Esophagus (tissue), 2 donors: Measurements from ENCODE around the gene GUCY2C. TPM values are rescaled to one million over a fixed set of nuclear protein-coding genes. Genes with fewer than 3 reads are reported as not detected.

ENCODE experiments used
- H3K27ac ChIP-seq, 2 donors: one replicate each; pipeline ENCODE4 v1.5.1; 2013; ENCODE audit warnings: low read depth in 2 of 2, mild to moderate bottlenecking in 2 of 2, inconsistent platforms in 1 of 2, low read length in 1 of 2, moderate library complexity in 1 of 2
- H3K27me3 ChIP-seq, 2 donors: one replicate each; pipeline ENCODE4 v1.6.1; 2013; ENCODE audit warnings: low read length in 2 of 2, control low read depth in 1 of 2, mild to moderate bottlenecking in 1 of 2; ENCODE audit not compliant: insufficient read depth in 2 of 2, control insufficient read depth in 1 of 2
- H3K36me3 ChIP-seq, 2 donors: one replicate each; pipeline ENCODE4 v1.6.1; 2013; ENCODE audit warnings: low read length in 1 of 2; ENCODE audit not compliant: control insufficient read depth in 2 of 2, insufficient read depth in 2 of 2
- H3K4me1 ChIP-seq, 2 donors: one replicate each; pipeline ENCODE4 v1.6.1; 2013; ENCODE audit warnings: low read length in 1 of 2; ENCODE audit not compliant: control insufficient read depth in 2 of 2, insufficient read depth in 2 of 2
- H3K4me3 ChIP-seq, 2 donors: one replicate each; pipeline ENCODE4 v1.5.1; 2013; ENCODE audit warnings: low read length in 2 of 2, mild to moderate bottlenecking in 2 of 2, low read depth in 1 of 2, moderate library complexity in 1 of 2
- H3K9me3 ChIP-seq, 2 donors: one replicate each; pipeline ENCODE4 v1.6.1; 2013; ENCODE audit warnings: mild to moderate bottlenecking in 2 of 2, low read depth in 1 of 2, low read length in 1 of 2, moderate library complexity in 1 of 2; ENCODE audit not compliant: control insufficient read depth in 2 of 2, insufficient read depth in 1 of 2
- WGBS, 2 donors: extraction: QIAGEN DNeasy Blood & Tissue Kit; methylation state at CpG; one replicate each; pipeline ENCODE4 v1.1.7; 2013; 5-methylcytosine and 5-hydroxymethylcytosine counted together
- polyA plus RNA-seq, 2 donors: library from polyadenylated mRNA; stranded (reverse); fragments of 200-250 nt; gene quantifications; one replicate each; pipeline ENCODE4 v1.2.3, GENCODE V29; 2013
- donor health status: healthy with polysubstance abuse.
- donor health status: Bipolar disorder and iron deficiency.

GUCY2C gene
- polyA plus RNA-seq, 2 donors, result 0.05 to 0.39 TPM

- H3K27me3 ChIP-seq, result no peaks in the 10 kb centered on the region
- H3K9me3 ChIP-seq, result no peaks in the 10 kb centered on the region
- H3K27ac ChIP-seq, result peak overlapping the region in 1 of 2 donors; percentile 29
- 66 to 71% methylated on average over 7 of the region's 7 CpGs for WGBS, 2 donors
- no peaks in the 10 kb centered on the region for H3K4me1 ChIP-seq
- no peaks in the 10 kb centered on the region for H3K36me3 ChIP-seq
- H3K4me3 ChIP-seq, result no peak overlapping the region
Measured at GRCh38 chr12:14664434-14665023, 31.9 kb downstream of the GUCY2C start.

DNA sequence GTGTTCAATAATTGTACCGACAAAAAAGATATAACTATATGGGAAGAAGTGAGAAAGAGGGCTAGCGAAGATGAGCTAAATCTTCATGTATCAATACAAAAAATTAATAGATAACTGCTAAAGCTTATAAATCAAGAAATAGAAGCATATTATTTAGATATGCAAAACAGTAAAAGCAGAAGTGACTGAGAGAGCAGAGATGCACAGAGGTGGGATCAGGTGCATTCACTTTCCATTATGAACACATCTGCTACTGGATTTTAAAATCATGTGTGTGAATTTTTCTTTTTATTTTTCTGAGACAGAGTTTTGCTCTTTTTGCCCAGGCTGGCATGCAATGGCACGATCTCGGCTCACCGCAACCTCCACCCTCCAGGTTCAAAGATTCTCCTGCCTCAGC is 33.4 kb downstream of the GUCY2C start:
- no peak overlapping the region for H3K27ac ChIP-seq
- H3K4me3 ChIP-seq, result no peak overlapping the region
- H3K36me3 ChIP-seq, result no peaks in the 10 kb centered on the region
- 96 to 97% methylated on average over 5 of the region's 5 CpGs for WGBS, 2 donors
- H3K9me3 ChIP-seq, result no peaks in the 10 kb centered on the region
- H3K27me3 ChIP-seq, result no peaks in the 10 kb centered on the region
- H3K4me1 ChIP-seq, result no peaks in the 10 kb centered on the region

- 89 to 90% methylated on average over 9 of the region's 9 CpGs for WGBS, 2 donors
- no peaks in the 10 kb centered on the region for H3K9me3 ChIP-seq
- H3K27ac ChIP-seq, result no peak overlapping the region
- no peak overlapping the region for H3K4me3 ChIP-seq
- H3K36me3 ChIP-seq, result no peaks in the 10 kb centered on the region
- H3K27me3 ChIP-seq, result no peaks in the 10 kb centered on the region
- H3K4me1 ChIP-seq, result no peaks in the 10 kb centered on the region
Measured at GRCh38 chr12:14656846-14657245, 39.6 kb downstream of the GUCY2C start.

- 79 to 95% methylated on average over 1 of the region's 1 CpG for WGBS, 2 donors
- Histone ChIP-seq H3K27me3 (no peaks in the 10 kb centered on the region), H3K36me3 (no peaks in the 10 kb centered on the region), H3K4me3 (no peak overlapping the region), H3K4me1 (no peaks in the 10 kb centered on the region), H3K9me3 (no peaks in the 10 kb centered on the region), H3K27ac (no peak overlapping the region)
Measured at GRCh38 chr12:14655284-14655683, 41.1 kb downstream of the GUCY2C start.

- Histone ChIP-seq H3K36me3 (no peaks in the 10 kb centered on the region), H3K27me3 (no peaks in the 10 kb centered on the region), H3K27ac (no peak overlapping the region), H3K4me3 (no peak overlapping the region), H3K9me3 (no peaks in the 10 kb centered on the region), H3K4me1 (no peaks in the 10 kb centered on the region)
Measured at GRCh38 chr12:14654842-14655241, 41.6 kb downstream of the GUCY2C start.

- Histone ChIP-seq H3K36me3 (no peaks in the 10 kb centered on the region), H3K4me1 (no peaks in the 10 kb centered on the region), H3K9me3 (no peaks in the 10 kb centered on the region), H3K27me3 (no peaks in the 10 kb centered on the region), H3K27ac (no peak overlapping the region), H3K4me3 (no peak overlapping the region)
- 76% methylated on average over 4 of the region's 4 CpGs for WGBS, 2 donors
Measured at GRCh38 chr12:14654416-14654815, 42.0 kb downstream of the GUCY2C start.

- Histone ChIP-seq H3K27me3 (no peaks in the 10 kb centered on the region), H3K4me3 (no peak overlapping the region), H3K27ac (no peak overlapping the region), H3K9me3 (no peaks in the 10 kb centered on the region), H3K36me3 (no peaks in the 10 kb centered on the region), H3K4me1 (no peaks in the 10 kb centered on the region)
- WGBS, 2 donors, result 77 to 94% methylated on average over 2 of the region's 2 CpGs
Measured at GRCh38 chr12:14652483-14652882, 43.9 kb downstream of the GUCY2C start.

GRCh38 chr12:14651371-14651770 is 45.0 kb downstream of the GUCY2C start:
- H3K4me1 ChIP-seq, result no peaks in the 10 kb centered on the region
- H3K9me3 ChIP-seq, result no peaks in the 10 kb centered on the region
- no peak overlapping the region for H3K27ac ChIP-seq
- no peaks in the 10 kb centered on the region for H3K27me3 ChIP-seq
- H3K36me3 ChIP-seq, result no peaks in the 10 kb centered on the region
- no peak overlapping the region for H3K4me3 ChIP-seq
- WGBS, 2 donors, result 74 to 76% methylated on average over 4 of the region's 4 CpGs

DNA sequence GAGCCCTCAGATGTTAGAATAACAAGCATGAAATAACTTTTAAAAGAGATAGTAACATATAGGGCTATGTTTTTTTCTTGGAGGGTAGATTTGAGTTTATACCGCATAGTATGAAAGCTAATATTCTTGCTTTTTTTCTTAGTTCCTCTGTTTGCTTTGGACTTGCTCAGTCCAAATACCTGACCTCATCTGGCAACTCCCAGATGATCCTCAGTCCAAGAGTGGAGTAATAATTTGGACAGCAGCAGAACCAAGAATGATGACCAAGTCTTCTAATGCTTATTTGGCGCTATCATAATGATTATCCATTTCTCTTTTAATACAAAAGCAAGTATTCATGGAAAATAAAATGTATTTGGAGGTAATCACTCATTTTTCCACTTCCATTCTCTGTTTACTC is 45.6 kb downstream of the GUCY2C start:
- WGBS, 2 donors, result 72 to 74% methylated on average over 2 of the region's 2 CpGs

DNA sequence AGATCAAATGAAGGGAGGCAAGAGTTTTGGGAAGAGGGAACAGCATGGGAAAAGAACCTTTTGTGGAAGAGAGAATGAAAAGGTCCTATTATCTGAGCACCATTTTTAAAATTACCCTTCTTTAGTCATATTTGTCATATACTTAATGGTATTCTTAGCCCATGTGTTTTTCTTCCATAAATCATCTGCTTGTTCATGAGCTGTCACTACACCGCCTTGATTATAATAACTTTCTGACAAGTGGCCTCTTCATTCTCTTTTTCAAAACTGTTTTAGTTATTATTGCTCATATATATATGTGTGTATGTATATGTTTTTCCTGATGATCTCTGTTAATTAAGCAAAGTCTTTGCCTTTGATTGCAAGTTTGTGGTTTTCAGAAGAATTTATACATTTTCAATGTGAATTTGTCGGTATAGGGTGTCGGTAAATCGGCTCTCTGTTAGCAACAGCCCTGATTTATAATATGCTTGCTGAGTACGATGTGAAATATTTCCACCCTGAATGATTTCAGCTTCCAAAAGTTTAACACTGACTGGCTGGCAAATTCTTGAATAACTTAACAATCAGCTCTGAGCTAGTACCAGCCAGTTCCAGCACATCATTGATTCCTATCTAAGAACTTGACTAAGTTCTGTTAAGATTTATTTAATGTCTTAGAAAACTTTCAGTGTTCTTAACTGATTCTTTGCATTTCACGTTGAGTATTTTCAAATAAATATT is 49.2 kb downstream of the GUCY2C start:
- no peaks in the 10 kb centered on the region for H3K27me3 ChIP-seq
- H3K4me3 ChIP-seq, result no peak overlapping the region
- 91 to 92% methylated on average over 6 of the region's 6 CpGs for WGBS, 2 donors
- H3K9me3 ChIP-seq, result no peaks in the 10 kb centered on the region
- no peak overlapping the region for H3K27ac ChIP-seq
- H3K4me1 ChIP-seq, result no peaks in the 10 kb centered on the region
- no peaks in the 10 kb centered on the region for H3K36me3 ChIP-seq

More for the DNA sequence above, 45.6 kb downstream of the GUCY2C start:
- no peak overlapping the region for H3K27ac ChIP-seq
- H3K36me3 ChIP-seq, result no peaks in the 10 kb centered on the region
- no peaks in the 10 kb centered on the region for H3K27me3 ChIP-seq
- no peaks in the 10 kb centered on the region for H3K4me1 ChIP-seq
- H3K9me3 ChIP-seq, result no peaks in the 10 kb centered on the region
- H3K4me3 ChIP-seq, result no peak overlapping the region
